SK-N-SH (cell line): Measurements from ENCODE around the gene MAOB.

Experiments
- CTCF ChIP-seq: fragments of 200-600 bp; sonication (generic); IDR thresholded peaks from 2 replicates; pipeline ENCODE4 v1.6.1; 2017; ENCODE audit warnings: antibody characterized with exemption, mild to moderate bottlenecking, moderate library complexity
- EP300 ChIP-seq, 2 experiments: IDR thresholded peaks; 2 replicates each; pipeline versions ENCODE4 v1.4.0 to v1.6.1; 2012; ENCODE audit warnings: borderline replicate concordance in 1 of 2, low read depth in 1 of 2, low read length in 1 of 2
- FOSL2 ChIP-seq: IDR thresholded peaks from 2 replicates; pipeline ENCODE4 v1.4.0; 2012; ENCODE audit warnings: low read depth, mild to moderate bottlenecking, moderate library complexity, borderline replicate concordance
- FOXJ3 ChIP-seq: sonication (generic); formaldehyde crosslinking; IDR thresholded peaks from 2 replicates; pipeline ENCODE4 v1.5.1; 2020; ENCODE audit warnings: mild to moderate bottlenecking, missing genetic modification reagents
- GABPA ChIP-seq: IDR thresholded peaks from 2 replicates; pipeline ENCODE4 v1.4.0; 2012; ENCODE audit warnings: low read depth, mild to moderate bottlenecking
- MXI1 ChIP-seq: IDR thresholded peaks from 2 replicates; pipeline ENCODE4 v1.6.1; 2012; ENCODE audit warnings: mild to moderate bottlenecking, low read depth, low read length, improper control_type of control experiment
- REST ChIP-seq: IDR thresholded peaks from 2 replicates; pipeline ENCODE4 v1.6.1; 2012; ENCODE audit warnings: mild to moderate bottlenecking, low read depth, low read length, moderate library complexity
- USF2 ChIP-seq: fragments of 150-350 bp; IDR thresholded peaks from 2 replicates; pipeline ENCODE4 v1.6.1; 2017; ENCODE audit warnings: antibody characterized with exemption, low read length, low read depth, borderline replicate concordance

- no peak for TF ChIP-seq CTCF
- TF ChIP-seq EP300 (IDR thresholded peaks at IDR 0.05; ENCODE audit: borderline replicate concordance in 1 of 2, low read depth in 1 of 2, low read length in 1 of 2), result no peak
- no peak for TF ChIP-seq MXI1
- no peak for TF ChIP-seq FOXJ3
- TF ChIP-seq GABPA, result no peak
- no peak for TF ChIP-seq REST
- no peak for TF ChIP-seq USF2
- no peak for TF ChIP-seq FOSL2
Measured at GRCh38 chrX:43743100-43743822, 139.0 kb downstream of the MAOB start.
